22Rv1 (cell line): Measurements from ENCODE around the gene MORN2.

Experiments used
- ZFX ChIP-seq: fragments of 450-650 bp; IDR thresholded peaks from 2 replicates; pipeline ENCODE4 v1.6.1; 2017; ENCODE audit warnings: antibody characterized with exemption, borderline replicate concordance
- TF ChIP-seq, protein P1 (sequence below): fragments of 450-650 bp; IDR thresholded peaks from 2 replicates; pipeline ENCODE4 v1.5.1; 2017; ENCODE audit warnings: mild to moderate bottlenecking

DNA sequence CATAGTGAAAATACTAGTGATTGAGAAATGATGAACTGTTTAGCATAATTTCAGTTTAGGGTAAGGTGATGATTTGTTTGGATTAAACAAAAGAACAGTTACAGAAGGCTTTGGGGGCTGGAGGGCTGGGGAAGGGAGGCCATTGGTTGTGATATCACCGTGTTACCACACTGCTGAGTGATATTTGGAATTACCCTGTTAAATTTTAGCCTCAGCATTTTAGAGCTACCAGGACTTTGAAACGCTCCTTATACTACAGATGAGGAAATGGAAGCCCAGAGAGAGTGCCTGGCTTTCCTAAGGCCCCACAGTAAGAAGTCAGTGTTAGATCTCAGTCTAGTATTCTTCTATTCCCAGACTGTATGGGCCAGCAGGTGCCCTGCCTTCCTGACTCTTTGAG, 29.5 kb downstream of the MORN2 start:
- TF ChIP-seq, protein P1, sequence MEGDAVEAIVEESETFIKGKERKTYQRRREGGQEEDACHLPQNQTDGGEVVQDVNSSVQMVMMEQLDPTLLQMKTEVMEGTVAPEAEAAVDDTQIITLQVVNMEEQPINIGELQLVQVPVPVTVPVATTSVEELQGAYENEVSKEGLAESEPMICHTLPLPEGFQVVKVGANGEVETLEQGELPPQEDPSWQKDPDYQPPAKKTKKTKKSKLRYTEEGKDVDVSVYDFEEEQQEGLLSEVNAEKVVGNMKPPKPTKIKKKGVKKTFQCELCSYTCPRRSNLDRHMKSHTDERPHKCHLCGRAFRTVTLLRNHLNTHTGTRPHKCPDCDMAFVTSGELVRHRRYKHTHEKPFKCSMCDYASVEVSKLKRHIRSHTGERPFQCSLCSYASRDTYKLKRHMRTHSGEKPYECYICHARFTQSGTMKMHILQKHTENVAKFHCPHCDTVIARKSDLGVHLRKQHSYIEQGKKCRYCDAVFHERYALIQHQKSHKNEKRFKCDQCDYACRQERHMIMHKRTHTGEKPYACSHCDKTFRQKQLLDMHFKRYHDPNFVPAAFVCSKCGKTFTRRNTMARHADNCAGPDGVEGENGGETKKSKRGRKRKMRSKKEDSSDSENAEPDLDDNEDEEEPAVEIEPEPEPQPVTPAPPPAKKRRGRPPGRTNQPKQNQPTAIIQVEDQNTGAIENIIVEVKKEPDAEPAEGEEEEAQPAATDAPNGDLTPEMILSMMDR = no peak
- no peak for TF ChIP-seq ZFX
